K562 (cell line): ENCODE data around the gene TSPAN14. TPM values are rescaled to one million over a fixed set of nuclear protein-coding genes. Genes with fewer than 3 reads are reported as not detected.

Source experiments
- ATAC-seq: fragments of 200-7000 bp; cut with Tn5 transposase; 3 replicates; pipeline ENCODE4 v1.9.1; 2020; ENCODE audit warnings: moderate library complexity
- BruUV-seq: library from RNA; stranded (reverse); fragments of 400-500 nt; replicated peaks from 2 replicates; lab custom pipeline; 2021; lab: Mats Ljungman, UMichigan
- CTCF ChIA-PET: fragments of 300-600 bp; formaldehyde crosslinking; extraction: SDS; loops from one replicate; lab custom pipeline; 2021; ENCODE audit warnings: low intra/inter-chr PET ratio; lab: Yijun Ruan, JAX
- POLR2A ChIA-PET: fragments of 300-600, 350-650 bp; sonication (Branson Sonifier 250); formaldehyde crosslinking; extraction: SDS; loops from one replicate; lab custom pipeline; 2021; ENCODE audit warnings: antibody characterized with exemption, inconsistent platforms; lab: Yijun Ruan, JAX
- DNase-seq, 4 experiments: peaks; one replicate each; pipeline versions ENCODE4 v3.0.0 to v3.0.0-alpha.2; 2011 to 2018; ENCODE audit warnings: low spot score in 3 of 4, mixed read lengths in 3 of 4; ENCODE audit errors: extremely low read depth in 1 of 4
- FAIRE-seq: peaks from 2 replicates; lab custom pipeline; 2011; peaks lifted over from hg19 to GRCh38; lab: Jason Lieb, UNC
- H2AFZ ChIP-seq: 2 replicates; pipeline ENCODE4 v1.6.0; 2011; ENCODE audit warnings: low read depth, low read length, control low read depth, inconsistent platforms
- H3K27ac ChIP-seq: fragments of 200-600 bp; 3 replicates; pipeline ENCODE4 v1.8.0; 2011; ENCODE audit warnings: low read depth, mild to moderate bottlenecking, control low read depth, inconsistent platforms, low read length, moderate library complexity, mixed read lengths; ENCODE audit errors: extremely low read depth
- H3K27me3 ChIP-seq, 2 experiments: fragments of 300-600 bp in 1 of 2; 2 replicates in 1 of 2; 3 replicates in 1 of 2; pipeline versions ENCODE4 v1.6.0 to v1.8.0; 2011; ENCODE audit warnings: inconsistent platforms in 2 of 2, low read length in 2 of 2, mild to moderate bottlenecking in 1 of 2, mixed read lengths in 1 of 2, moderate library complexity in 1 of 2; ENCODE audit not compliant: control insufficient read depth in 2 of 2, insufficient read depth in 2 of 2
- H3K36me3 ChIP-seq: fragments of 300-600 bp; 3 replicates; pipeline ENCODE4 v1.8.0; 2011; ENCODE audit warnings: mild to moderate bottlenecking, low read length, inconsistent platforms; ENCODE audit not compliant: control insufficient read depth, insufficient read depth
- H3K4me1 ChIP-seq, 2 experiments: fragments of 200-600 bp in 1 of 2; replicated peaks in 1 of 2; 2 replicates in 1 of 2; 3 replicates in 1 of 2; pipeline versions ENCODE4 v1.5.1 to v1.8.0; 2011; ENCODE audit warnings: inconsistent platforms in 2 of 2, low read length in 2 of 2, mild to moderate bottlenecking in 1 of 2, mixed read lengths in 1 of 2, moderate library complexity in 1 of 2; ENCODE audit not compliant: control insufficient read depth in 2 of 2, insufficient read depth in 2 of 2
- H3K4me2 ChIP-seq: 2 replicates; pipeline ENCODE4 v1.6.1; 2011; ENCODE audit warnings: low read length, control low read depth, inconsistent platforms, mixed read lengths; ENCODE audit not compliant: insufficient read depth
- H3K4me3 ChIP-seq: fragments of 200-600 bp; sonication (generic), shearing (Covaris generic); 2 replicates; pipeline ENCODE4 v1.5.1; 2016; ENCODE audit warnings: control low read depth, inconsistent platforms
- H3K79me2 ChIP-seq: fragments of 200-600 bp; 3 replicates; pipeline ENCODE4 v1.8.0; 2011; ENCODE audit warnings: low read length, inconsistent platforms; ENCODE audit not compliant: control insufficient read depth, insufficient read depth
- H3K9ac ChIP-seq, 2 experiments: 2 replicates each; pipeline versions ENCODE4 v1.6.0 to v1.6.1; 2011; ENCODE audit warnings: low read depth in 2 of 2, low read length in 2 of 2, control low read depth in 1 of 2, inconsistent platforms in 1 of 2, mild to moderate bottlenecking in 1 of 2, mixed read lengths in 1 of 2; ENCODE audit not compliant: insufficient read depth in 1 of 2
- H3K9me1 ChIP-seq: one replicate; pipeline ENCODE4 v1.6.0; 2011; ENCODE audit warnings: inconsistent platforms, mild to moderate bottlenecking, low read length, moderate library complexity; ENCODE audit not compliant: control insufficient read depth, insufficient read depth
- H3K9me3 ChIP-seq: replicated peaks from 2 replicates; pipeline ENCODE4 v1.5.1; 2011; ENCODE audit warnings: low read depth, low read length, inconsistent platforms; ENCODE audit not compliant: control insufficient read depth, insufficient read depth
- H4K20me1 ChIP-seq: replicated peaks from 2 replicates; pipeline ENCODE4 v1.6.1; 2011; ENCODE audit warnings: low read length, inconsistent platforms, mixed read lengths; ENCODE audit not compliant: control insufficient read depth, insufficient read depth
- ATF3 ChIP-seq, 2 experiments: fragments of 450-650 bp in 1 of 2; sonication (generic) in 1 of 2; formaldehyde crosslinking in 1 of 2; IDR thresholded peaks in 1 of 2; conservative IDR thresholded peaks in 1 of 2; 2 replicates each; pipeline versions ENCODE4 v1.6.1 to v1.8.1; 2016 to 2023; ENCODE audit warnings: mild to moderate bottlenecking in 2 of 2, moderate library complexity in 2 of 2, inconsistent platforms in 1 of 2, missing genetic modification reagents in 1 of 2
- CCAR2 ChIP-seq: fragments of 200-400 bp; formaldehyde crosslinking; IDR thresholded peaks from 2 replicates; pipeline ENCODE4 v1.6.1; 2017; ENCODE audit warnings: mild to moderate bottlenecking, low read depth, low read length
- DMBX1 ChIP-seq: fragments of 250-450 bp; sonication (Bioruptor Pico); IDR thresholded peaks from 2 replicates; pipeline ENCODE4 v1.8.0; 2022; ENCODE audit warnings: inconsistent platforms, mild to moderate bottlenecking, moderate library complexity, borderline replicate concordance
- DPF2 ChIP-seq: fragments of 450-650 bp; IDR thresholded peaks from 2 replicates; pipeline ENCODE4 v1.6.1; 2016
- HDAC1 ChIP-seq, 2 experiments: fragments of 450-650 bp; IDR thresholded peaks; 2 replicates each; pipeline ENCODE4 v1.6.1; 2016 to 2017; ENCODE audit warnings: inconsistent platforms in 1 of 2, mild to moderate bottlenecking in 1 of 2, moderate library complexity in 1 of 2
- HDAC6 ChIP-seq: IDR thresholded peaks from 2 replicates; pipeline ENCODE4 v1.6.1; 2012; ENCODE audit warnings: low read depth, mild to moderate bottlenecking, control low read depth, inconsistent platforms, low read length, moderate library complexity
- HLTF ChIP-seq: fragments of 450-650 bp; IDR thresholded peaks from 2 replicates; pipeline ENCODE4 v1.6.1; 2016
- KLF1 ChIP-seq: fragments of 450-650 bp; IDR thresholded peaks from 2 replicates; pipeline ENCODE4 v1.6.1; 2016; ENCODE audit warnings: missing genetic modification characterization, missing compliant biosample characterization
- KLF13 ChIP-seq: fragments of 450-650 bp; IDR thresholded peaks from 2 replicates; pipeline ENCODE4 v1.6.1; 2016; ENCODE audit warnings: missing genetic modification characterization, low read depth, mild to moderate bottlenecking, missing compliant biosample characterization, moderate library complexity, borderline replicate concordance
- NKRF ChIP-seq: fragments of 450-650 bp; IDR thresholded peaks from 2 replicates; pipeline ENCODE4 v1.6.1; 2016; ENCODE audit warnings: borderline replicate concordance
- ZBTB49 ChIP-seq: sonication (generic); formaldehyde crosslinking; IDR thresholded peaks from 2 replicates; pipeline ENCODE4 v1.8.0; 2022; ENCODE audit warnings: missing genetic modification reagents, mild to moderate bottlenecking, borderline replicate concordance
- ZFP30 ChIP-seq: fragments of 250-450 bp; sonication (Bioruptor Pico); IDR thresholded peaks from 2 replicates; pipeline ENCODE4 v1.8.0; 2022; ENCODE audit warnings: moderate library complexity, mild to moderate bottlenecking, inconsistent platforms, borderline replicate concordance
- ZFPM2 ChIP-seq: fragments of 250-450 bp; sonication (Bioruptor Pico); IDR thresholded peaks from 2 replicates; pipeline ENCODE4 v1.5.1; 2022; ENCODE audit warnings: mild to moderate bottlenecking
- ZNF232 ChIP-seq: sonication (generic); formaldehyde crosslinking; IDR thresholded peaks from 2 replicates; pipeline ENCODE4 v1.8.0; 2022; ENCODE audit warnings: mild to moderate bottlenecking, missing genetic modification reagents
- ZNF512 ChIP-seq: IDR thresholded peaks from 2 replicates; pipeline ENCODE4 v1.6.1; 2016; ENCODE audit warnings: missing genetic modification characterization, missing compliant biosample characterization
- WGBS: fragments of 100-300 bp; shearing (Covaris generic); methylation state at CpG from one replicate; pipeline ENCODE4 v1.1.6; 2016; ENCODE audit warnings: low coverage, mixed read lengths; ENCODE audit not compliant: insufficient coverage; ENCODE audit errors: missing lambda C conversion rate; 5-methylcytosine and 5-hydroxymethylcytosine counted together
- in situ Hi-C: fragments of 300-500 bp; cut with MboI; formaldehyde crosslinking; loops from 4 replicates; pipeline ENCODE4 v1.15.0; 2018; ENCODE audit warnings: inconsistent platforms, mixed read lengths
- intact Hi-C: fragments of 100-400 bp; cut with micrococcal nuclease; formaldehyde crosslinking; loops from 2 replicates; pipeline ENCODE4 v1.14.2; 2022
- polyA plus RNA-seq, 8 experiments: library from polyadenylated mRNA; depleted of rRNA in 4 of 8; stranded (reverse) in 5 of 8; unstranded in 3 of 8; fragments of >200 nt; fragmentation: Nextera tagmentation in 2 of 8; fragmentation: Illumina TruSeq in 1 of 8; extraction: Ambion mirVana in 2 of 8; extraction: Trizol in 1 of 8; gene quantifications; 2 replicates each; pipeline versions ENCODE4 v1.2.1 to v1.2.3, GENCODE V29; 2011 to 2014; ENCODE audit warnings: inconsistent platforms in 1 of 8, missing spikeins in 1 of 8
- total RNA-seq, 7 experiments: library from RNA; depleted of rRNA in 6 of 7; stranded (reverse); fragments of >200 nt in 6 of 7; fragmentation: Illumina TruSeq in 2 of 7; extraction: Trizol in 2 of 7; gene quantifications; 2 replicates each; pipeline versions ENCODE4 v1.2.1 to v1.2.3, GENCODE V29; 2011 to 2021; ENCODE audit warnings: low replicate concordance in 1 of 7

Gene TSPAN14
- total and polyA plus RNA-seq, 9 of the 15 experiments (the other 6 are each of a cell fraction or from before 2014, with no cell fraction given) = 5.8 to 92.9 (median 23.3) TPM

GRCh38 chr10:80545258-80545881 is 91.3 kb downstream of the TSPAN14 start:
- no peaks in the 10 kb centered on the region for H3K79me2 ChIP-seq
- H3K36me3 ChIP-seq = no peaks in the 10 kb centered on the region
- intact Hi-C loops = no loop called here
- BruUV-seq = no TSS peak
- in situ Hi-C loops = no loop called here
- no peak for FAIRE-seq
- no peak overlapping the region for H3K9ac ChIP-seq
- H2AFZ ChIP-seq = no peak overlapping the region
- no peak overlapping the region for H3K27ac ChIP-seq
- no peak for ATAC-seq
- H3K9me3 ChIP-seq = peaks cover 2% of the 10 kb centered on the region; the same call in 1 of the 2 replicates
- WGBS = 1% methylated on average over 7 of the region's 7 CpGs
- H3K27me3 ChIP-seq = peaks cover 39 to 68% of the 10 kb centered on the region in 2 experiments
- H3K4me1 ChIP-seq = peaks cover 0 to 4% of the 10 kb centered on the region in 2 experiments; a peak in 2 of 5 replicates
- no peaks in the 10 kb centered on the region for H4K20me1 ChIP-seq
- ChIA-PET CTCF (no interaction called here), POLR2A (no interaction called here)
- no peak overlapping the region for H3K4me2 ChIP-seq
- no peak for DNase-seq
- no peaks in the 10 kb centered on the region for H3K9me1 ChIP-seq
- no peak overlapping the region for H3K4me3 ChIP-seq
- TF ChIP-seq HDAC6 (no peak), DPF2 (no peak), HDAC1 (IDR thresholded peaks at IDR 0.05) (0 out of 4 replicates have a peak, but pooled peaks of 1 of the 2 experiments have one; percentile 18), KLF13 (tag) (no peak), ZBTB49 (no peak), KLF1 (no peak), ZNF512 (tag) (peak; percentile 89), HLTF (0 out of 2 replicates have a peak, but pooled peaks have one; percentile 50), ZFPM2 (no peak), ZFP30 (CRISPR knock-in tag) (no peak), CCAR2 (no peak), ZNF232 (CRISPR knock-in tag) (no peak), DMBX1 (CRISPR knock-in tag) (no peak), NKRF (no peak), ATF3 (IDR thresholded peaks at IDR 0.05) (no peak), ATF3 (CRISPR knock-in tag; conservative IDR thresholded peaks at IDR 0.05) (no peak)
